GM23338 (cell line): ENCODE measurements around the gene CD53. TPM values are rescaled to one million over a fixed set of nuclear protein-coding genes. Genes with fewer than 3 reads are reported as not detected.

Experiments used
- ATAC-seq: fragments of 200-7000 bp; cut with Tn5 transposase; 3 replicates; pipeline ENCODE4 v1.9.1; 2020
- DNase-seq: peaks from one replicate; pipeline ENCODE4 v3.0.0-alpha.2; 2015; ENCODE audit warnings: low spot score
- H2AFZ ChIP-seq: fragments of 200-600 bp; sonication (generic); 2 replicates; pipeline ENCODE4 v1.8.0; 2016; ENCODE audit warnings: antibody characterized with exemption, mild to moderate bottlenecking, moderate library complexity
- H3F3A ChIP-seq: fragments of 200-600 bp; sonication (generic); replicated peaks from 2 replicates; pipeline ENCODE4 v1.8.0; 2017; ENCODE audit warnings: antibody characterized with exemption, mixed run types, low read depth
- H3K27ac ChIP-seq: fragments of 200-600 bp; sonication (generic); 2 replicates; pipeline ENCODE4 v1.6.1; 2016; ENCODE audit warnings: low read depth
- H3K27me3 ChIP-seq: fragments of 200-600 bp; sonication (generic); 2 replicates; pipeline ENCODE4 v1.8.0; 2016; ENCODE audit warnings: mild to moderate bottlenecking, mixed run types, moderate library complexity; ENCODE audit not compliant: insufficient read depth
- H3K36me3 ChIP-seq: fragments of 200-600 bp; sonication (generic); 2 replicates; pipeline ENCODE4 v1.8.0; 2016; ENCODE audit warnings: mild to moderate bottlenecking; ENCODE audit not compliant: insufficient read depth
- H3K4me1 ChIP-seq: fragments of 200-600 bp; sonication (generic); 2 replicates; pipeline ENCODE4 v1.8.0; 2016; ENCODE audit warnings: mild to moderate bottlenecking, moderate library complexity; ENCODE audit not compliant: insufficient read depth
- H3K4me2 ChIP-seq: fragments of 200-600 bp; sonication (generic); 2 replicates; pipeline ENCODE4 v1.7.1; 2017; ENCODE audit warnings: mixed run types
- H3K4me3 ChIP-seq: fragments of 200-600 bp; sonication (generic); 2 replicates; pipeline ENCODE4 v1.6.1; 2016; ENCODE audit warnings: mixed run types
- H3K79me2 ChIP-seq: fragments of 200-600 bp; sonication (generic); replicated peaks from 2 replicates; pipeline ENCODE4 v1.8.0; 2017; ENCODE audit warnings: mild to moderate bottlenecking; ENCODE audit not compliant: insufficient read depth
- H3K9me2 ChIP-seq: fragments of 200-600 bp; sonication (generic); 2 replicates; pipeline ENCODE4 v1.8.0; 2017; ENCODE audit not compliant: insufficient read depth
- H4K20me1 ChIP-seq: fragments of 200-600 bp; sonication (generic); replicated peaks from 2 replicates; pipeline ENCODE4 v1.8.0; 2017; ENCODE audit warnings: mild to moderate bottlenecking; ENCODE audit not compliant: insufficient read depth
- H3K27ac Mint-ChIP-seq: 2 replicates; pipeline ENCODE4 v1.8.0; 2020; ENCODE audit warnings: inconsistent platforms, mild to moderate bottlenecking, moderate library complexity, mixed read lengths
- H3K27me3 Mint-ChIP-seq: 3 replicates; pipeline ENCODE4 v1.8.0; 2022; ENCODE audit warnings: low read depth, mild to moderate bottlenecking, moderate library complexity, mixed read lengths, inconsistent platforms; ENCODE audit not compliant: insufficient read depth, poor library complexity
- H3K36me3 Mint-ChIP-seq: 3 replicates; pipeline ENCODE4 v1.8.0; 2021; ENCODE audit warnings: low read depth, mild to moderate bottlenecking, inconsistent platforms, moderate library complexity, mixed read lengths
- H3K4me1 Mint-ChIP-seq: 3 replicates; pipeline ENCODE4 v1.8.0; 2020; ENCODE audit warnings: mild to moderate bottlenecking, inconsistent platforms, mixed read lengths
- H3K4me3 Mint-ChIP-seq: 3 replicates; pipeline ENCODE4 v1.8.0; 2021; ENCODE audit warnings: moderate library complexity, mild to moderate bottlenecking, inconsistent platforms, mixed read lengths
- H3K9me3 Mint-ChIP-seq: 3 replicates; pipeline ENCODE4 v1.8.0; 2020; ENCODE audit warnings: moderate library complexity, mild to moderate bottlenecking, inconsistent platforms, mixed read lengths
- CREB1 ChIP-seq: fragments of 250-450 bp; sonication (Bioruptor Pico); IDR thresholded peaks from 2 replicates; pipeline ENCODE4 v1.5.0; 2020; ENCODE audit warnings: low read depth, mild to moderate bottlenecking, moderate library complexity
- CTCF ChIP-seq, 2 experiments: fragments of 200-600 bp in 1 of 2; sonication (generic) in 1 of 2; conservative IDR thresholded peaks; 2 replicates each; pipeline versions ENCODE4 v1.5.1 to v1.6.1; 2016 to 2017; ENCODE audit warnings: antibody characterized with exemption in 2 of 2, low read depth in 2 of 2, mild to moderate bottlenecking in 2 of 2, moderate library complexity in 1 of 2
- EZH2 ChIP-seq: fragments of 200-600 bp; sonication (generic); IDR thresholded peaks from one replicate; pipeline ENCODE4 v1.8.0; 2017; ENCODE audit warnings: antibody characterized with exemption, mild to moderate bottlenecking, low read depth; ENCODE audit not compliant: unreplicated experiment
- EZH2phosphoT487 ChIP-seq: fragments of 200-600 bp; sonication (generic); IDR thresholded peaks from one replicate; pipeline ENCODE4 v1.8.1; 2018; ENCODE audit warnings: antibody characterized with exemption; ENCODE audit not compliant: unreplicated experiment
- JUNB ChIP-seq: IDR thresholded peaks from one replicate; pipeline ENCODE4 v1.6.1; 2016; ENCODE audit warnings: antibody characterized with exemption; ENCODE audit not compliant: unreplicated experiment
- NANOG ChIP-seq: IDR thresholded peaks from 2 replicates; pipeline ENCODE4 v1.6.1; 2016; ENCODE audit warnings: antibody characterized with exemption, borderline replicate concordance
- POLR2AphosphoS5 ChIP-seq: IDR thresholded peaks from 2 replicates; pipeline ENCODE4 v1.6.1; 2016; ENCODE audit warnings: antibody characterized with exemption, low read depth
- REST ChIP-seq: IDR thresholded peaks from one replicate; pipeline ENCODE4 v1.6.1; 2018; ENCODE audit warnings: antibody characterized with exemption; ENCODE audit not compliant: unreplicated experiment
- STAT1 ChIP-seq: IDR thresholded peaks from one replicate; pipeline ENCODE4 v1.6.1; 2016; ENCODE audit warnings: antibody characterized with exemption; ENCODE audit not compliant: unreplicated experiment
- ZNF114 ChIP-seq: fragments of 250-450 bp; sonication (Bioruptor Pico); IDR thresholded peaks from 2 replicates; pipeline ENCODE4 v1.5.0; 2020; ENCODE audit warnings: mild to moderate bottlenecking, moderate library complexity
- ZNF331 ChIP-seq: fragments of 250-450 bp; sonication (Bioruptor Pico); IDR thresholded peaks from 2 replicates; pipeline ENCODE4 v1.5.0; 2020; ENCODE audit warnings: low read depth, mild to moderate bottlenecking, moderate library complexity
- polyA plus RNA-seq: library from polyadenylated mRNA; unstranded; fragments of >200 nt; fragmentation: Nextera tagmentation; extraction: Ambion mirVana; gene quantifications from 2 replicates; pipeline ENCODE4 v1.2.1, GENCODE V29; 2016
- total RNA-seq: library from RNA; depleted of rRNA; stranded (reverse); fragments of >200 nt; shearing (Covaris generic); gene quantifications from 2 replicates; pipeline ENCODE4 v1.2.3, GENCODE V29; 2014
- TF ChIP-seq, protein P1 (sequence below): IDR thresholded peaks from 2 replicates; pipeline ENCODE4 v1.6.1; 2016; ENCODE audit warnings: antibody characterized with exemption
- TF ChIP-seq, protein P2 (sequence below): fragments of 250-450 bp; sonication (Bioruptor Pico); IDR thresholded peaks from 2 replicates; pipeline ENCODE4 v1.5.0; 2020; ENCODE audit warnings: mild to moderate bottlenecking, moderate library complexity

The CD53 gene
- total and polyA plus RNA-seq, 2 experiments from 2014 or later: 0.28 to 0.70 TPM

GRCh38 chr1:110856410-110856809, 16.5 kb upstream of the CD53 start:
- H4K20me1 ChIP-seq: no peaks in the 10 kb centered on the region
- Mint-ChIP-seq H3K4me1 (no peaks in the 10 kb centered on the region), H3K9me3 (no peaks in the 10 kb centered on the region), H3K36me3 (no peaks in the 10 kb centered on the region), H3K4me3 (no peak overlapping the region), H3K27me3 (no peaks in the 10 kb centered on the region), H3K27ac (no peak overlapping the region)
- H3K27me3 ChIP-seq: no peaks in the 10 kb centered on the region
- no peaks in the 10 kb centered on the region for H3K4me1 ChIP-seq
- DNase-seq: no peak
- no peak for ATAC-seq
- no peak overlapping the region for H2AFZ ChIP-seq
- H3F3A ChIP-seq: no peaks in the 10 kb centered on the region
- no peak overlapping the region for H3K4me2 ChIP-seq
- peaks cover 14% of the 10 kb centered on the region; the same call in 1 of the 2 replicates for H3K9me2 ChIP-seq
- no peaks in the 10 kb centered on the region for H3K36me3 ChIP-seq
- no peaks in the 10 kb centered on the region for H3K79me2 ChIP-seq
- TF ChIP-seq STAT1 (no peak), ZNF331 (CRISPR knock-in tag) (no peak), CTCF (conservative IDR thresholded peaks at IDR 0.05; ENCODE audit: low read depth in 2 of 2) (no peak), EZH2phosphoT487 (no peak), POLR2AphosphoS5 (no peak), NANOG (no peak), EZH2 (no peak), CREB1 (no peak), REST (no peak), ZNF114 (CRISPR knock-in tag) (no peak), JUNB (no peak)
- TF ChIP-seq, protein P1, sequence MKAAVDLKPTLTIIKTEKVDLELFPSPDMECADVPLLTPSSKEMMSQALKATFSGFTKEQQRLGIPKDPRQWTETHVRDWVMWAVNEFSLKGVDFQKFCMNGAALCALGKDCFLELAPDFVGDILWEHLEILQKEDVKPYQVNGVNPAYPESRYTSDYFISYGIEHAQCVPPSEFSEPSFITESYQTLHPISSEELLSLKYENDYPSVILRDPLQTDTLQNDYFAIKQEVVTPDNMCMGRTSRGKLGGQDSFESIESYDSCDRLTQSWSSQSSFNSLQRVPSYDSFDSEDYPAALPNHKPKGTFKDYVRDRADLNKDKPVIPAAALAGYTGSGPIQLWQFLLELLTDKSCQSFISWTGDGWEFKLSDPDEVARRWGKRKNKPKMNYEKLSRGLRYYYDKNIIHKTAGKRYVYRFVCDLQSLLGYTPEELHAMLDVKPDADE: no peak
- TF ChIP-seq, protein P2, sequence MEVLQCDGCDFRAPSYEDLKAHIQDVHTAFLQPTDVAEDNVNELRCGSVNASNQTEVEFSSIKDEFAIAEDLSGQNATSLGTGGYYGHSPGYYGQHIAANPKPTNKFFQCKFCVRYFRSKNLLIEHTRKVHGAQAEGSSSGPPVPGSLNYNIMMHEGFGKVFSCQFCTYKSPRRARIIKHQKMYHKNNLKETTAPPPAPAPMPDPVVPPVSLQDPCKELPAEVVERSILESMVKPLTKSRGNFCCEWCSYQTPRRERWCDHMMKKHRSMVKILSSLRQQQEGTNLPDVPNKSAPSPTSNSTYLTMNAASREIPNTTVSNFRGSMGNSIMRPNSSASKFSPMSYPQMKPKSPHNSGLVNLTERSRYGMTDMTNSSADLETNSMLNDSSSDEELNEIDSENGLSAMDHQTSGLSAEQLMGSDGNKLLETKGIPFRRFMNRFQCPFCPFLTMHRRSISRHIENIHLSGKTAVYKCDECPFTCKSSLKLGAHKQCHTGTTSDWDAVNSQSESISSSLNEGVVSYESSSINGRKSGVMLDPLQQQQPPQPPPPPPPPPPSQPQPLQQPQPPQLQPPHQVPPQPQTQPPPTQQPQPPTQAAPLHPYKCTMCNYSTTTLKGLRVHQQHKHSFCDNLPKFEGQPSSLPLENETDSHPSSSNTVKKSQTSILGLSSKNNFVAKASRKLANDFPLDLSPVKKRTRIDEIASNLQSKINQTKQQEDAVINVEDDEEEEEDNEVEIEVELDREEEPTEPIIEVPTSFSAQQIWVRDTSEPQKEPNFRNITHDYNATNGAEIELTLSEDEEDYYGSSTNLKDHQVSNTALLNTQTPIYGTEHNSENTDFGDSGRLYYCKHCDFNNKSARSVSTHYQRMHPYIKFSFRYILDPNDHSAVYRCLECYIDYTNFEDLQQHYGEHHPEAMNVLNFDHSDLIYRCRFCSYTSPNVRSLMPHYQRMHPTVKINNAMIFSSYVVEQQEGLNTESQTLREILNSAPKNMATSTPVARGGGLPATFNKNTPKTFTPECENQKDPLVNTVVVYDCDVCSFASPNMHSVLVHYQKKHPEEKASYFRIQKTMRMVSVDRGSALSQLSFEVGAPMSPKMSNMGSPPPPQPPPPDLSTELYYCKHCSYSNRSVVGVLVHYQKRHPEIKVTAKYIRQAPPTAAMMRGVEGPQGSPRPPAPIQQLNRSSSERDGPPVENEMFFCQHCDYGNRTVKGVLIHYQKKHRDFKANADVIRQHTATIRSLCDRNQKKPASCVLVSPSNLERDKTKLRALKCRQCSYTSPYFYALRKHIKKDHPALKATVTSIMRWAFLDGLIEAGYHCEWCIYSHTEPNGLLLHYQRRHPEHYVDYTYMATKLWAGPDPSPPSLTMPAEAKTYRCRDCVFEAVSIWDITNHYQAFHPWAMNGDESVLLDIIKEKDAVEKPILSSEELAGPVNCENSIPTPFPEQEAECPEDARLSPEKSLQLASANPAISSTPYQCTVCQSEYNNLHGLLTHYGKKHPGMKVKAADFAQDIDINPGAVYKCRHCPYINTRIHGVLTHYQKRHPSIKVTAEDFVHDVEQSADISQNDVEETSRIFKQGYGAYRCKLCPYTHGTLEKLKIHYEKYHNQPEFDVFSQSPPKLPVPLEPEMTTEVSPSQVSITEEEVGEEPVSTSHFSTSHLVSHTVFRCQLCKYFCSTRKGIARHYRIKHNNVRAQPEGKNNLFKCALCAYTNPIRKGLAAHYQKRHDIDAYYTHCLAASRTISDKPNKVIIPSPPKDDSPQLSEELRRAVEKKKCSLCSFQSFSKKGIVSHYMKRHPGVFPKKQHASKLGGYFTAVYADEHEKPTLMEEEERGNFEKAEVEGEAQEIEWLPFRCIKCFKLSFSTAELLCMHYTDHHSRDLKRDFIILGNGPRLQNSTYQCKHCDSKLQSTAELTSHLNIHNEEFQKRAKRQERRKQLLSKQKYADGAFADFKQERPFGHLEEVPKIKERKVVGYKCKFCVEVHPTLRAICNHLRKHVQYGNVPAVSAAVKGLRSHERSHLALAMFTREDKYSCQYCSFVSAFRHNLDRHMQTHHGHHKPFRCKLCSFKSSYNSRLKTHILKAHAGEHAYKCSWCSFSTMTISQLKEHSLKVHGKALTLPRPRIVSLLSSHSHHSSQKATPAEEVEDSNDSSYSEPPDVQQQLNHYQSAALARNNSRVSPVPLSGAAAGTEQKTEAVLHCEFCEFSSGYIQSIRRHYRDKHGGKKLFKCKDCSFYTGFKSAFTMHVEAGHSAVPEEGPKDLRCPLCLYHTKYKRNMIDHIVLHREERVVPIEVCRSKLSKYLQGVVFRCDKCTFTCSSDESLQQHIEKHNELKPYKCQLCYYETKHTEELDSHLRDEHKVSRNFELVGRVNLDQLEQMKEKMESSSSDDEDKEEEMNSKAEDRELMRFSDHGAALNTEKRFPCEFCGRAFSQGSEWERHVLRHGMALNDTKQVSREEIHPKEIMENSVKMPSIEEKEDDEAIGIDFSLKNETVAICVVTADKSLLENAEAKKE (CRISPR knock-in tag): no peak
- H3K27ac ChIP-seq: no peak overlapping the region
- no peak overlapping the region for H3K4me3 ChIP-seq
